Tibial nerve (tissue), 3 donors: ENCODE measurements around the gene FCAMR.

Experiments
- EP300 ChIP-seq, 2 donors: sonication (generic); formaldehyde crosslinking; IDR thresholded peaks; one replicate each; pipeline ENCODE4 v1.6.1; 2017; ENCODE audit warnings: antibody characterized with exemption in 2 of 2, mild to moderate bottlenecking in 1 of 2
- POLR2A ChIP-seq, 2 donors: fragments of 450-650 bp; IDR thresholded peaks; one replicate each; pipeline ENCODE4 v1.6.1; 2017; ENCODE audit warnings: antibody characterized with exemption in 2 of 2, mild to moderate bottlenecking in 2 of 2, moderate library complexity in 2 of 2

DNA sequence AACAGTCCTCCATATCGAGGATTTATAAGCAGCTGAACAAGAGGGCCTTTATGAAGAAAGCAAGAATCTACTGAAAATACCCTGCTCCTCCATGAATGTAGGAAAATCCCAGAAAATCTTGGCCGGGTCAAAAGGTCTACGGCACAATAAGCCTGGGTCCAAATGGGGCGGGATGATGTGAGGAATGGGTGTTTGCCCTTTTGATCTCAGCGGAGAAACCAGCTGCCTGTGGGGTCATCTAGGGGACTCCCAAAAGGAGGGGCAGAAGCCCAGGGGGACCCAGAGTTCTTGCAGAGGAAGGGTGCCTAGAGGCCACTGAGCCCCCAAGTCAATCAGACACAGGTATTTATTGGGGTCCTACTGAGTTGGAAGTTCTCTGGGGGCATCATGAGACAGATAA lies 12.6 kb downstream of the FCAMR start:
- no peak for TF ChIP-seq EP300 (IDR thresholded peaks at IDR 0.05)
- no peak for TF ChIP-seq POLR2A (IDR thresholded peaks at IDR 0.05)
